Measurements from ENCODE around the gene CYP4F22.

DNA sequence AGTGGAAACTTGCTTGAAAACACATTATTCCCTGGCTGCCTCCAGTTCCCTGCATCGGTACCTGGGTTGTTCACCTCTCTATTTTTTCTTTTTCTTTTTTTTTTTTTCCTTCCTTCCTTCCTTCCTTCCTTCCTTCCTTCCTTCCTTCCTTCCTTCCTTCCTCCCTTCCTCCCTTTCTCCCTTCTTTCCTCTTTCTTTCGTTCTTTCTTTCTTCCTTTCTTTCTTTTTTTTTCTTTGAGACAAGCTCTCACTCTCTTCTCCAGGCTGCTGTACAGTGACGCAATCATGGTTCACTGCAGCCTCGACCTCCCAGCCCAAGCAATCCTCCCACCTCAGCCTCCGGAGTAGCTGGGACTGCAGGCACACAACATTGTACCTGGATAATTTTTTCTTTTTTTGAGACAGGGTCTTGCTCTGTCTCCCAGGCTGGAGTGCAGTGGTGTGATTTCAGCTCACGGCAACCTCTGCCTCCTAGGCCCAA, 40.6 kb upstream of the CYP4F22 start:
- TF ChIP-seq POLR2A (IDR thresholded peaks at IDR 0.05) (no peak), POLR2AphosphoS5 (IDR thresholded peaks at IDR 0.05) (no peak)
- TF ChIP-seq, protein P1, sequence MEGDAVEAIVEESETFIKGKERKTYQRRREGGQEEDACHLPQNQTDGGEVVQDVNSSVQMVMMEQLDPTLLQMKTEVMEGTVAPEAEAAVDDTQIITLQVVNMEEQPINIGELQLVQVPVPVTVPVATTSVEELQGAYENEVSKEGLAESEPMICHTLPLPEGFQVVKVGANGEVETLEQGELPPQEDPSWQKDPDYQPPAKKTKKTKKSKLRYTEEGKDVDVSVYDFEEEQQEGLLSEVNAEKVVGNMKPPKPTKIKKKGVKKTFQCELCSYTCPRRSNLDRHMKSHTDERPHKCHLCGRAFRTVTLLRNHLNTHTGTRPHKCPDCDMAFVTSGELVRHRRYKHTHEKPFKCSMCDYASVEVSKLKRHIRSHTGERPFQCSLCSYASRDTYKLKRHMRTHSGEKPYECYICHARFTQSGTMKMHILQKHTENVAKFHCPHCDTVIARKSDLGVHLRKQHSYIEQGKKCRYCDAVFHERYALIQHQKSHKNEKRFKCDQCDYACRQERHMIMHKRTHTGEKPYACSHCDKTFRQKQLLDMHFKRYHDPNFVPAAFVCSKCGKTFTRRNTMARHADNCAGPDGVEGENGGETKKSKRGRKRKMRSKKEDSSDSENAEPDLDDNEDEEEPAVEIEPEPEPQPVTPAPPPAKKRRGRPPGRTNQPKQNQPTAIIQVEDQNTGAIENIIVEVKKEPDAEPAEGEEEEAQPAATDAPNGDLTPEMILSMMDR (IDR thresholded peaks at IDR 0.05): no peak

Measured in prostate gland (tissue), 2 donors.